OCI-LY1 (cell line): ENCODE measurements around the gene NAA35.

Experiments
- H2AFZ ChIP-seq: fragments of 200-600 bp; sonication (generic), shearing (Covaris generic); 2 replicates; pipeline ENCODE4 v1.6.0; 2014; ENCODE audit warnings: antibody characterized with exemption, mild to moderate bottlenecking, low read length
- H3F3A ChIP-seq: fragments of 200-600 bp; sonication (generic), shearing (Covaris generic); 2 replicates; pipeline ENCODE4 v1.6.0; 2014; ENCODE audit warnings: mild to moderate bottlenecking, antibody characterized with exemption, low read length, moderate library complexity; ENCODE audit not compliant: insufficient read depth
- H3K27ac ChIP-seq: fragments of 200-600 bp; sonication (generic); 2 replicates; pipeline ENCODE4 v1.5.1; 2014; ENCODE audit warnings: low read length, mixed run types, mild to moderate bottlenecking, low read depth; ENCODE audit not compliant: poor library complexity, severe bottlenecking
- H3K27me3 ChIP-seq: fragments of 200-600 bp; sonication (generic); 2 replicates; pipeline ENCODE4 v1.6.0; 2014; ENCODE audit warnings: antibody characterized with exemption, mild to moderate bottlenecking, low read length, moderate library complexity; ENCODE audit not compliant: insufficient read depth
- H3K36me3 ChIP-seq: fragments of 200-600 bp; sonication (generic); 2 replicates; pipeline ENCODE4 v1.6.1; 2014; ENCODE audit warnings: mild to moderate bottlenecking, antibody characterized with exemption, low read length, moderate library complexity, mixed read lengths; ENCODE audit not compliant: insufficient read depth
- H3K4me1 ChIP-seq: fragments of 200-600 bp; sonication (generic); 2 replicates; pipeline ENCODE4 v1.5.1; 2014; ENCODE audit warnings: mild to moderate bottlenecking, low read length, moderate library complexity; ENCODE audit not compliant: insufficient read depth, severe bottlenecking
- H3K4me2 ChIP-seq: fragments of 200-600 bp; sonication (generic), shearing (Covaris generic); 2 replicates; pipeline ENCODE4 v1.6.1; 2014; ENCODE audit warnings: low read length
- H3K4me3 ChIP-seq: fragments of 200-600 bp; sonication (generic); 2 replicates; pipeline ENCODE4 v1.5.1; 2014; ENCODE audit warnings: low read length, low read depth, mild to moderate bottlenecking, mixed read lengths; ENCODE audit not compliant: poor library complexity, severe bottlenecking
- H3K79me2 ChIP-seq: fragments of 200-600 bp; shearing (Covaris generic); 2 replicates; pipeline ENCODE4 v1.6.1; 2016; ENCODE audit warnings: mixed run types, low read length, mixed read lengths; ENCODE audit not compliant: insufficient read depth
- H3K9ac ChIP-seq: fragments of 200-600 bp; sonication (generic), shearing (Covaris generic); 2 replicates; pipeline ENCODE4 v1.6.1; 2014; ENCODE audit warnings: mild to moderate bottlenecking, low read length, mixed read lengths
- H3K9me2 ChIP-seq: fragments of 200-600 bp; sonication (generic), shearing (Covaris generic); 2 replicates; pipeline ENCODE4 v1.6.1; 2014; ENCODE audit warnings: low read depth, mild to moderate bottlenecking, low read length, mixed read lengths
- H3K9me3 ChIP-seq: fragments of 200-600 bp; shearing (Covaris generic); 2 replicates; pipeline ENCODE4 v1.6.1; 2014; ENCODE audit warnings: low read length, mixed read lengths
- H4K20me1 ChIP-seq: fragments of 200-600 bp; sonication (generic), shearing (Covaris generic); 2 replicates; pipeline ENCODE4 v1.6.0; 2016; ENCODE audit warnings: mild to moderate bottlenecking, low read length; ENCODE audit not compliant: insufficient read depth
- EZH2 ChIP-seq: fragments of 200-600 bp; sonication (generic), shearing (Covaris generic); IDR thresholded peaks from 2 replicates; pipeline ENCODE4 v1.8.0; 2017; ENCODE audit warnings: borderline replicate concordance, mixed run types, mild to moderate bottlenecking, antibody characterized with exemption, low read length, moderate library complexity, mixed read lengths
- TF ChIP-seq, protein P1 (sequence below): fragments of 200-600 bp; sonication (generic), shearing (Covaris generic); IDR thresholded peaks from 2 replicates; pipeline ENCODE4 v1.5.1; 2017; ENCODE audit warnings: mild to moderate bottlenecking, antibody characterized with exemption, low read length, moderate library complexity, mixed read lengths

The NAA35 gene

GRCh38 chr9:85909390-85909789, 31.6 kb upstream of the NAA35 start:
- Histone ChIP-seq H2AFZ (no peak overlapping the region), H3K27me3 (no peaks in the 10 kb centered on the region), H3K4me2 (no peak overlapping the region), H3K9me2 (no peaks in the 10 kb centered on the region), H3K9ac (no peak overlapping the region), H3K4me3 (no peak overlapping the region), H3K9me3 (no peaks in the 10 kb centered on the region), H3K4me1 (no peaks in the 10 kb centered on the region), H3F3A (no peaks in the 10 kb centered on the region), H4K20me1 (no peaks in the 10 kb centered on the region), H3K79me2 (no peaks in the 10 kb centered on the region), H3K36me3 (no peaks in the 10 kb centered on the region), H3K27ac (no peak overlapping the region)
- TF ChIP-seq, protein P1, sequence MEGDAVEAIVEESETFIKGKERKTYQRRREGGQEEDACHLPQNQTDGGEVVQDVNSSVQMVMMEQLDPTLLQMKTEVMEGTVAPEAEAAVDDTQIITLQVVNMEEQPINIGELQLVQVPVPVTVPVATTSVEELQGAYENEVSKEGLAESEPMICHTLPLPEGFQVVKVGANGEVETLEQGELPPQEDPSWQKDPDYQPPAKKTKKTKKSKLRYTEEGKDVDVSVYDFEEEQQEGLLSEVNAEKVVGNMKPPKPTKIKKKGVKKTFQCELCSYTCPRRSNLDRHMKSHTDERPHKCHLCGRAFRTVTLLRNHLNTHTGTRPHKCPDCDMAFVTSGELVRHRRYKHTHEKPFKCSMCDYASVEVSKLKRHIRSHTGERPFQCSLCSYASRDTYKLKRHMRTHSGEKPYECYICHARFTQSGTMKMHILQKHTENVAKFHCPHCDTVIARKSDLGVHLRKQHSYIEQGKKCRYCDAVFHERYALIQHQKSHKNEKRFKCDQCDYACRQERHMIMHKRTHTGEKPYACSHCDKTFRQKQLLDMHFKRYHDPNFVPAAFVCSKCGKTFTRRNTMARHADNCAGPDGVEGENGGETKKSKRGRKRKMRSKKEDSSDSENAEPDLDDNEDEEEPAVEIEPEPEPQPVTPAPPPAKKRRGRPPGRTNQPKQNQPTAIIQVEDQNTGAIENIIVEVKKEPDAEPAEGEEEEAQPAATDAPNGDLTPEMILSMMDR = no peak
- TF ChIP-seq EZH2 = no peak

DNA sequence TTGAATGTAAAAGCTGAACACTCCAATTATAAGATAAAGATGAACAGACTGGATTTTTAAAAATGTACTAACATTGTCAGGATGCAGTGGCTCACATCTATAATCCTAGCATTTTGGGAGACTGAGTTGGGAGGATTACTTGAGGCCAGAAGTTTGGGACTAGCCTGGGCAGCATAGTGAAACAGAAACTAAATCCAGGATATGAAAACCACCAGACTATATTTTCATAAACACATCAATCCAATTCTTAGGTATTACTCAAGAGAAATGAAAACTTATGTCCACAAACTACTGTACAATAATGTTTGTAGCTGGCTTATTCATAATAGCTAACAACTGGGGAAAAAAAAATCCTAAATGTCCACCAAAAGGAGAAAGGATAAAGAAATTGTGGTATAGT, 26.8 kb upstream of the NAA35 start:
- Histone ChIP-seq H3K4me3 (no peak overlapping the region), H3K4me1 (no peaks in the 10 kb centered on the region), H3K27me3 (no peaks in the 10 kb centered on the region), H2AFZ (no peak overlapping the region), H3K9ac (no peak overlapping the region), H3K79me2 (no peaks in the 10 kb centered on the region), H3K9me2 (no peaks in the 10 kb centered on the region), H3K36me3 (no peaks in the 10 kb centered on the region), H3K9me3 (no peaks in the 10 kb centered on the region), H3K27ac (no peak overlapping the region), H4K20me1 (no peaks in the 10 kb centered on the region), H3F3A (no peaks in the 10 kb centered on the region), H3K4me2 (no peak overlapping the region)
- TF ChIP-seq, protein P1 = no peak
- no peak for TF ChIP-seq EZH2

GRCh38 chr9:85917756-85918155, 23.2 kb upstream of the NAA35 start:
- Histone ChIP-seq H3K4me1 (no peaks in the 10 kb centered on the region), H3K36me3 (no peaks in the 10 kb centered on the region), H3K4me2 (no peak overlapping the region), H3K27me3 (no peaks in the 10 kb centered on the region), H4K20me1 (no peaks in the 10 kb centered on the region), H2AFZ (no peak overlapping the region), H3K27ac (no peak overlapping the region), H3K79me2 (no peaks in the 10 kb centered on the region), H3K9me2 (no peaks in the 10 kb centered on the region), H3K9ac (no peak overlapping the region), H3K9me3 (no peaks in the 10 kb centered on the region), H3F3A (no peaks in the 10 kb centered on the region), H3K4me3 (no peak overlapping the region)
- no peak for TF ChIP-seq EZH2
- TF ChIP-seq, protein P1 = no peak
